ENCODE data around the gene PDGFD.

The PDGFD gene

DNA sequence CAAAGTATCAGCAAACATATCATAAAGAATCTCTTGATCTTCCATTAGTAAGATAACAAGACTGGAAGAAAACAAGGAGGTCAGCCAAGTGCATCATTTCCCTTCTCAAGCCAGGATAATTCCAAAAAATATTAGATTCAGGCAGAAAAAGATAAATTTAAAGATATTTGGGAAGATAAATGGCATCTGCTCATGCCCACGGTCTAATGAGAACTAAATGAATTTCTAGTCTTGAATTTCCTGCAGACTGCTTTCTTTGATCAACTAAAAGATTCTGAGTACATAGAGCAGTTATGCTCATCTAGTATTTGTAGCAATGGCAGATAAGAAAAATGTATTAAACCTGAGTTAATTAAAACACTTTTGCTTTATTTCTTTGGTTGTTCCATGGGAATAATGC is 96.4 kb downstream of the PDGFD start:
- TF ChIP-seq, protein P1, sequence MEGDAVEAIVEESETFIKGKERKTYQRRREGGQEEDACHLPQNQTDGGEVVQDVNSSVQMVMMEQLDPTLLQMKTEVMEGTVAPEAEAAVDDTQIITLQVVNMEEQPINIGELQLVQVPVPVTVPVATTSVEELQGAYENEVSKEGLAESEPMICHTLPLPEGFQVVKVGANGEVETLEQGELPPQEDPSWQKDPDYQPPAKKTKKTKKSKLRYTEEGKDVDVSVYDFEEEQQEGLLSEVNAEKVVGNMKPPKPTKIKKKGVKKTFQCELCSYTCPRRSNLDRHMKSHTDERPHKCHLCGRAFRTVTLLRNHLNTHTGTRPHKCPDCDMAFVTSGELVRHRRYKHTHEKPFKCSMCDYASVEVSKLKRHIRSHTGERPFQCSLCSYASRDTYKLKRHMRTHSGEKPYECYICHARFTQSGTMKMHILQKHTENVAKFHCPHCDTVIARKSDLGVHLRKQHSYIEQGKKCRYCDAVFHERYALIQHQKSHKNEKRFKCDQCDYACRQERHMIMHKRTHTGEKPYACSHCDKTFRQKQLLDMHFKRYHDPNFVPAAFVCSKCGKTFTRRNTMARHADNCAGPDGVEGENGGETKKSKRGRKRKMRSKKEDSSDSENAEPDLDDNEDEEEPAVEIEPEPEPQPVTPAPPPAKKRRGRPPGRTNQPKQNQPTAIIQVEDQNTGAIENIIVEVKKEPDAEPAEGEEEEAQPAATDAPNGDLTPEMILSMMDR (conservative IDR thresholded peaks at IDR 0.05; ENCODE audit: control insufficient read depth, insufficient read depth, low read depth, low read length), result no peak
- DNase-seq (ENCODE audit: low read depth), result no peak
- no peak overlapping the region for H3K4me3 ChIP-seq (ENCODE audit: control insufficient read depth, low read depth, low read length)

DNA sequence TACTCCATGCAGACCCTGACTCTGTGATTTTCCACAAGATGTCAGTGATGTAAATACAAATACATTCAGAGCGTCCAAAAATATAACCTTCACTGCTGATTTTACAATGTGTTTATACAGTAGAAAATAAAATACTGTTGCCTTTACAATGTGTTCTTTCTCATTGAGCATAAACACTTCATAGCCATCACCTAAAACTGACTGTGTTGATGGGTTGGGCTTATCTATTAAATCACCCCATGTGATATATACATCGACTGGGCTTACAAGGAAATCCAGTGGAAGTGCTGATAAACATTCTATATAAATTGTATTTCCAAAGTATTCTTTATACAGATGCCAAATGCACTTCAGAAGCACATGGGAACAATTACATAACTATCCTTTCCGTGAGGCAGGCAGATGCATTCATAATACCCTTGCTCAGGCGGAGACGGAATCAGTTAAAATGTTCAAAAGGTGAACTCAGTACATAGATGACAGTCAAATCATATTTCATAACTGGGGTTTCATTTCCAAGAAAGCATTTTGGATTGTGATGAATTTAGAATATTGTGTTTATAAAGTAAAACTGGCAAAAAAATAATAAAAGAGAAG is 99.8 kb downstream of the PDGFD start:
- TF ChIP-seq, protein P1 (conservative IDR thresholded peaks at IDR 0.05; ENCODE audit: control insufficient read depth, insufficient read depth, low read depth, low read length), result no peak
- no peak for DNase-seq (ENCODE audit: low read depth)
- H3K4me3 ChIP-seq (ENCODE audit: control insufficient read depth, low read depth, low read length), result no peak overlapping the region

DNA sequence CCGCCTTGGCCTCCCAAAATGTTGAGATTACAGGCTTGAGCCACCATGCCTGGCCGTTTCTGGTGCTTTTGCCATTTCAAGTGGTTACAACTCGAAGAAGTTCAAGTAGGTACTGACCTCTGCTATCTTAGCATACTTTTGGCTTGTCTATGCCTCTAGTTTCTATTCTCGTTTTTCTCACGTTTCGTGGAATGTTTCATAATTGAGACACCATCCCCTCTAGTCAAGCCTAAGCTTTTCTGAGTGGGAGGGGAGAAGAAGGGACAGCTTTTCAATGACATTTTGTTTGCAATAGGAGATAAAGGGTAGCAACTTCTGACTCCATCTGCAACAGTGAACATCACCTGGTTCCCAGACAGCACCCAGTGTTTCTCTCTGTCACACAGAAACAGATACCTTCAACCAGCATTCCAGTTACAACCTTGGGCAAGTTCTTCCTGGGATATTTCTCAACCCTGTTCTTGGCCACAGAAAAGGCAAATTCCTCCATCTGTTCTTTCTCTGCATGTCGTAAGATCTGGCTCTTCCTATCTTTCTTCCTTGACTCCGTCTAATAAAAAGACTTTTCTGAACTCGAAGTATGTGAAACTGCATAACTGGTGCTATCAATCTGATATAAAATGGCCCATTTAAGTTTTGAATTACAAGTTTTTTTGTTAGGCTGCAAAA is 102.0 kb downstream of the PDGFD start:
- DNase-seq (ENCODE audit: low read depth), result peak; percentile 52
- TF ChIP-seq, protein P1 (conservative IDR thresholded peaks at IDR 0.05; ENCODE audit: control insufficient read depth, insufficient read depth, low read depth, low read length), result no peak
- H3K4me3 ChIP-seq (ENCODE audit: control insufficient read depth, low read depth, low read length), result no peak overlapping the region

DNA sequence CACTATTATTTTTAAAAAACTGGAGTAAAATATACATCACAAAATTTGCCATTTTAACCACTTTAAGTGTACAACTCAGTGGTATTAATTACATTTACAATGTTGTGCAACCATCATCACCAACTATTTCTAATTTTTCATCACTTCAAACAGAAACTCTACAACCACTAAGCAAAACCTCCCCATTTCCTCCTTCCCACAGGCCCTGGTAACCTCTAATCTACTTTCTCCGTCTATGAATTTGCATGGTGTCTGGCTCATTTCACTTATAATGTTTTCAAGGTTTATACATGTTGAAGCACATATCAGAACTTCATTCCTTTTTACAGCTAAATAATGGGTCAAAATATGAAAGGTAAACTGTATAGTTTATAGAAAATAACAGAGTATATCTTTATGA is 103.1 kb downstream of the PDGFD start:
- DNase-seq (ENCODE audit: low read depth), result no peak

DNA sequence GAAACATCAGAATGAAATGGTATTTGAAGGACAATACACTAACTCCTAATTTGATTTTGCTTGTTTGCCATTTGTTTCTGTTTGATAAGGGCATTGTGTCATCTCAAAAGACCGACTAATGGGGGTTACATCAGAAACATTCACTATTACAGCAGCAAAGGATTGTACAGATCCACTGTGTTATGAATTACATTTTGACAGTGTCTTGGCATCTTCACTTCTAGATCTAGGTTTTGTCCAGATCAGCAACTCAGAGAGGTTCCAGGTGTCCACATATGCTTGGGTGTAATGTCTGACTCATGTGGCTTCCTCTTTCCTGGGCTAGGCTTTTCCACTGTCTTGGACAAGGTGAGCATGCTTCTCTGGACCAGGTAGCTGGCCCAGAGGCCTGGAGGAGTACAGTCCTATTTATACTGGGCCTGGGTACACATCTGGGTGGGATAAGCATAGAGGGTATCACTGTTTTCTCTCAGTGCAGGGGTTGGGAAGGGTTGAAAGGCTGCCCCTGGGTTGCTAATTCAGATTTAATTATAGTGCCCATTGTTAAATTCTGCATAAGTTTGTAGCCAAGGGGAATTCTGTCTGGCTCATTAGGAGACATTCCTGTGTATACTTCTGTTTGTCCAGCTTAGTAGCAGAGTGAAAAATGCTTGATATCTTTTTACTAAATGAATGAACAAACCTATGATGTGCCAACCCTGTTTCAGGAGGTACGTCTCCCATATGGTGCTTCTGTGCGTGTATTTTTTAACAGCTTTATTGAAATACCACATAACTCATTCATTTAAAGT is 103.7 kb downstream of the PDGFD start:
- no peak overlapping the region for H3K4me3 ChIP-seq (ENCODE audit: control insufficient read depth, low read depth, low read length)
- TF ChIP-seq, protein P1 (conservative IDR thresholded peaks at IDR 0.05; ENCODE audit: control insufficient read depth, insufficient read depth, low read depth, low read length), result no peak
- peak; percentile 20 for DNase-seq (ENCODE audit: low read depth)

More for the DNA sequence above, 103.1 kb downstream of the PDGFD start:
- TF ChIP-seq, protein P1 (conservative IDR thresholded peaks at IDR 0.05; ENCODE audit: control insufficient read depth, insufficient read depth, low read depth, low read length), result no peak
- no peak overlapping the region for H3K4me3 ChIP-seq (ENCODE audit: control insufficient read depth, low read depth, low read length)

DNA sequence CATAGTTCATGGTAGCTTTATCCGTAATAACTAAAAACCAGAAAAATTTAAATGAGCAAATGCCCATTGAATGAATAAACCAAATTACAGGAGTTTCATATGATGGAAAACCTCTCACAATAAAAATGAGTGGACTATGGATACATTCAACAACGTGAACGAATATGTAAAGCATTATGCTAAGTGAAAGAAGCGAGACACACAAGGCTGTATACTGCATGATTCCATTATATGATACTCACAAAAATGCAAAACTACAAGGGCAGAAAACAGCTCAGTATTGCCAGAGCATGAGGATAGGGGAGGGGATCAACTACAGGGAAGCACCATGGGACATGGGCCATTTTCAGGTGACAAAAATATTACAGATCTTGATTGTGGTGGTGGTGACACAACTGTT is 105.3 kb downstream of the PDGFD start:
- no peak overlapping the region for H3K4me3 ChIP-seq (ENCODE audit: control insufficient read depth, low read depth, low read length)
- TF ChIP-seq, protein P1 (conservative IDR thresholded peaks at IDR 0.05; ENCODE audit: control insufficient read depth, insufficient read depth, low read depth, low read length), result no peak
- DNase-seq (ENCODE audit: low read depth), result no peak
